A549 (cell line): ENCODE data around the gene ZNF180. TPM values are rescaled to one million over a fixed set of nuclear protein-coding genes. Genes with fewer than 3 reads are reported as not detected.

Experiments used
- ATAC-seq, 2 experiments: fragments of 200-7000 bp in 1 of 2; fragments of >200 bp in 1 of 2; cut with Nextera tagmentation in 1 of 2; cut with Tn5 transposase in 1 of 2; 3 replicates each; pipeline versions ENCODE4 v1.8.0 to v1.9.1; 2018 to 2020; ENCODE audit warnings: mild to moderate bottlenecking in 1 of 2, moderate library complexity in 1 of 2
- CTCF ChIA-PET: fragments of 300-600 bp; sonication (Branson Sonifier 250); formaldehyde crosslinking; extraction: SDS; loops from one replicate; lab custom pipeline; 2021; ENCODE audit warnings: antibody characterized with exemption, inconsistent platforms; lab: Yijun Ruan, JAX
- POLR2A ChIA-PET: fragments of 350-600 bp; formaldehyde crosslinking; extraction: SDS; loops from one replicate; lab custom pipeline; 2021; ENCODE audit warnings: antibody characterized with exemption, inconsistent platforms; lab: Yijun Ruan, JAX
- DNase-seq, 2 experiments: peaks; one replicate each; pipeline versions ENCODE4 v3.0.0 to v3.0.0-alpha.2; 2011 to 2016; ENCODE audit warnings: low read depth in 1 of 2, low spot score in 1 of 2
- FAIRE-seq: peaks from 2 replicates; lab custom pipeline; 2011; peaks lifted over from hg19 to GRCh38; lab: Jason Lieb, UNC
- H3K27ac ChIP-seq, 2 experiments: fragments of >200 bp; sonication (Bioruptor Twin); formaldehyde crosslinking; 3 replicates each; pipeline ENCODE4 v1.5.1; 2016 to 2017
- H3K4me1 ChIP-seq: fragments of >200 bp; sonication (Bioruptor Twin); formaldehyde crosslinking; 3 replicates; pipeline ENCODE4 v1.6.1; 2016
- H3K4me2 ChIP-seq: fragments of >200 bp; sonication (Bioruptor Twin); formaldehyde crosslinking; 3 replicates; pipeline ENCODE4 v1.6.1; 2016
- H3K4me3 ChIP-seq: fragments of >200 bp; sonication (Bioruptor Twin); formaldehyde crosslinking; 3 replicates; pipeline ENCODE4 v1.5.1; 2016
- H3K9me3 ChIP-seq: fragments of >200 bp; sonication (Bioruptor Twin); formaldehyde crosslinking; 3 replicates; pipeline ENCODE4 v1.6.1; 2016
- CHD2 ChIP-seq: fragments of 150-350 bp; IDR thresholded peaks from 2 replicates; pipeline ENCODE4 v1.6.1; 2014; ENCODE audit warnings: low read length; ENCODE audit not compliant: partially characterized antibody
- CTCF ChIP-seq: fragments of >200 bp; sonication (Bioruptor Twin); formaldehyde crosslinking; IDR thresholded peaks from 3 replicates; pipeline ENCODE4 v1.5.1; 2016
- EHMT2 ChIP-seq: fragments of 200-600 bp; sonication (generic); IDR thresholded peaks from 2 replicates; pipeline ENCODE4 v1.6.1; 2016; ENCODE audit warnings: antibody characterized with exemption, low read depth, mild to moderate bottlenecking, moderate library complexity
- FOXS1 ChIP-seq: fragments of 250-450 bp; sonication (Bioruptor Pico); IDR thresholded peaks from 2 replicates; pipeline ENCODE4 v1.5.0; 2020; ENCODE audit warnings: mild to moderate bottlenecking, moderate library complexity
- HDAC2 ChIP-seq: fragments of 200-600 bp; sonication (generic); IDR thresholded peaks from 2 replicates; pipeline ENCODE4 v1.6.1; 2016
- JUN ChIP-seq, 2 experiments: fragments of >200 bp; sonication (Bioruptor Twin); formaldehyde crosslinking; IDR thresholded peaks; 2 replicates in 1 of 2; 3 replicates in 1 of 2; pipeline ENCODE4 v1.6.1; 2016 to 2017
- MYC ChIP-seq: IDR thresholded peaks from 2 replicates; pipeline ENCODE4 v1.6.1; 2012; ENCODE audit warnings: mild to moderate bottlenecking, inconsistent platforms, low read length, improper control_type of control experiment, borderline replicate concordance
- POLR2A ChIP-seq: IDR thresholded peaks from 2 replicates; pipeline ENCODE4 v1.6.1; 2012; ENCODE audit warnings: mild to moderate bottlenecking, low read length
- TFCP2L1 ChIP-seq: fragments of 250-450 bp; sonication (Bioruptor Pico); IDR thresholded peaks from 2 replicates; pipeline ENCODE4 v1.5.0; 2021; ENCODE audit warnings: mild to moderate bottlenecking
- TP53 ChIP-seq: fragments of 250-450 bp; sonication (Bioruptor Pico); IDR thresholded peaks from 2 replicates; pipeline ENCODE4 v1.5.0; 2021; ENCODE audit warnings: mild to moderate bottlenecking, moderate library complexity
- ZFP36 ChIP-seq: fragments of 450-650 bp; IDR thresholded peaks from 2 replicates; pipeline ENCODE4 v1.6.1; 2014; ENCODE audit warnings: borderline replicate concordance; ENCODE audit not compliant: partially characterized antibody
- WGBS: methylation state at CpG from one replicate; pipeline ENCODE4 v1.1.6; 2017; ENCODE audit errors: missing lambda C conversion rate; 5-methylcytosine and 5-hydroxymethylcytosine counted together
- polyA plus RNA-seq, 4 experiments: library from polyadenylated mRNA; depleted of rRNA in 3 of 4; stranded (reverse); fragments of >200 nt; fragmentation: RNase III in 1 of 4; extraction: RNeasy Plus Mini Kit Qiagen cat#74134 plus additional on column Dnase treatment in 1 of 4; gene quantifications; 2 replicates in 3 of 4; 3 replicates in 1 of 4; pipeline ENCODE4 v1.2.3, GENCODE V29; 2011 to 2017
- TF ChIP-seq, protein P1 (sequence below): fragments of 200-600 bp; sonication (generic); IDR thresholded peaks from 2 replicates; pipeline ENCODE4 v1.6.1; 2016; ENCODE audit warnings: antibody characterized with exemption, mild to moderate bottlenecking, moderate library complexity
- TF ChIP-seq, protein P2 (sequence below): IDR thresholded peaks from 2 replicates; pipeline ENCODE4 v1.6.1; 2012
- TF ChIP-seq, protein P3 (sequence below): fragments of 150-350 bp; IDR thresholded peaks from 2 replicates; pipeline ENCODE4 v1.6.1; 2014; ENCODE audit warnings: low read depth, mild to moderate bottlenecking, low read length
- TF ChIP-seq, protein P4 (sequence below): fragments of 250-450 bp; sonication (Bioruptor Pico); IDR thresholded peaks from 2 replicates; pipeline ENCODE4 v1.5.0; 2020; ENCODE audit warnings: low read depth, mild to moderate bottlenecking, moderate library complexity

The ZNF180 gene
- polyA plus RNA-seq, 2 of the 4 experiments (the other 2 are of a cell fraction) = 4.1 to 8.1 TPM

DNA sequence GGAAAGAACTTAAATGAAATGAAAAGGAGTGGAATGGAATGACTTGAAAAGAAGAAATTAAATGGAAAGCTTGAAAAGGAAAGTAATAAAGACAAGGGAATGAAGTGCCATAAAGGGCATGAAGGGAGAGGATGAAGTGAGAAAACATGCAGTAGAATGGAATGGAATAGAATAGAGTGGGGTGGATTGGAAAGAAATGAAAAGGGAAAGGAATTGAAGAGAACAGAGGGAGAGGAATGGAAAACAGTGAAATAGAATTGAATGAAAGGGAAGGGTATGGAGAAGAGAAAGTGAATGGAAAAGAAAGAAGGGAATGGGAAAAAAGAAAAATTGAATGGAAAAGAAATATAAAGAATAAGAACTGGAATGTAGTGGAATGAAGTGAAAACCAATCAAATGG, 9.2 kb upstream of the ZNF180 start:
- TF ChIP-seq TFCP2L1 (CRISPR knock-in tag) = no peak
- no peak for TF ChIP-seq MYC
- TF ChIP-seq, protein P1, sequence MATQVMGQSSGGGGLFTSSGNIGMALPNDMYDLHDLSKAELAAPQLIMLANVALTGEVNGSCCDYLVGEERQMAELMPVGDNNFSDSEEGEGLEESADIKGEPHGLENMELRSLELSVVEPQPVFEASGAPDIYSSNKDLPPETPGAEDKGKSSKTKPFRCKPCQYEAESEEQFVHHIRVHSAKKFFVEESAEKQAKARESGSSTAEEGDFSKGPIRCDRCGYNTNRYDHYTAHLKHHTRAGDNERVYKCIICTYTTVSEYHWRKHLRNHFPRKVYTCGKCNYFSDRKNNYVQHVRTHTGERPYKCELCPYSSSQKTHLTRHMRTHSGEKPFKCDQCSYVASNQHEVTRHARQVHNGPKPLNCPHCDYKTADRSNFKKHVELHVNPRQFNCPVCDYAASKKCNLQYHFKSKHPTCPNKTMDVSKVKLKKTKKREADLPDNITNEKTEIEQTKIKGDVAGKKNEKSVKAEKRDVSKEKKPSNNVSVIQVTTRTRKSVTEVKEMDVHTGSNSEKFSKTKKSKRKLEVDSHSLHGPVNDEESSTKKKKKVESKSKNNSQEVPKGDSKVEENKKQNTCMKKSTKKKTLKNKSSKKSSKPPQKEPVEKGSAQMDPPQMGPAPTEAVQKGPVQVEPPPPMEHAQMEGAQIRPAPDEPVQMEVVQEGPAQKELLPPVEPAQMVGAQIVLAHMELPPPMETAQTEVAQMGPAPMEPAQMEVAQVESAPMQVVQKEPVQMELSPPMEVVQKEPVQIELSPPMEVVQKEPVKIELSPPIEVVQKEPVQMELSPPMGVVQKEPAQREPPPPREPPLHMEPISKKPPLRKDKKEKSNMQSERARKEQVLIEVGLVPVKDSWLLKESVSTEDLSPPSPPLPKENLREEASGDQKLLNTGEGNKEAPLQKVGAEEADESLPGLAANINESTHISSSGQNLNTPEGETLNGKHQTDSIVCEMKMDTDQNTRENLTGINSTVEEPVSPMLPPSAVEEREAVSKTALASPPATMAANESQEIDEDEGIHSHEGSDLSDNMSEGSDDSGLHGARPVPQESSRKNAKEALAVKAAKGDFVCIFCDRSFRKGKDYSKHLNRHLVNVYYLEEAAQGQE = no peak
- TF ChIP-seq POLR2A = no peak
- no peak for TF ChIP-seq CHD2
- no peak for TF ChIP-seq CTCF
- TF ChIP-seq, protein P2, sequence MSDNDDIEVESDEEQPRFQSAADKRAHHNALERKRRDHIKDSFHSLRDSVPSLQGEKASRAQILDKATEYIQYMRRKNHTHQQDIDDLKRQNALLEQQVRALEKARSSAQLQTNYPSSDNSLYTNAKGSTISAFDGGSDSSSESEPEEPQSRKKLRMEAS = no peak
- no peak for TF ChIP-seq FOXS1
- no peak for TF ChIP-seq HDAC2
- no peak for TF ChIP-seq ZFP36
- no peak for TF ChIP-seq JUN (IDR thresholded peaks at IDR 0.05)
- POLR2A ChIA-PET = no interaction called here
- H3K4me1 ChIP-seq = no peaks in the 10 kb centered on the region
- CTCF ChIA-PET = no interaction called here
- ATAC-seq (no peak), DNase-seq (no peak), FAIRE-seq (no peak)
- H3K4me2 ChIP-seq = no peak overlapping the region
- no peak overlapping the region for H3K27ac ChIP-seq
- peaks cover 34% of the 10 kb centered on the region for H3K9me3 ChIP-seq
- no peak overlapping the region for H3K4me3 ChIP-seq

DNA sequence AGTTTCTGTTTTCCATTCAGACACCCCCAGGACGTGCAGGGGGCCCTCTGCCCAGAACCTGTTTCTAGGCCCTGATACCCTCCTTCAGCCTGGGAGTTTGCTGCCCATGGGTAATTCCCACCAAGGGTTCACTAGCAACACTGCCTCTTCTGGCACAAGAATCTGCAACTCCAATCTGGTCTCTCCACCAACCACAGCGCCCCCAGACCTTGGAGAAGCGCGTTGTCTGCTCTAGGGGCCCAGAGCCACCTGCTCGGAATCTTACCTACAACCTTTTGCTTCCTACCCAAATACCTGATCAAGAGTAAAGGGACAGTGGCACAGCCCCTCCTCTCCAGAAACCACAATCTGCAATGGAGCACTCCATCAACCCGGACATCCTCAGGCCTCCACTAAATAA, 763 bp downstream of the ZNF180 start:
- peak overlapping the region; percentile 88 to 90 for H3K27ac ChIP-seq
- peaks cover 71% of the 10 kb centered on the region for H3K9me3 ChIP-seq
- DNase-seq (no peak), ATAC-seq (peak in 1 of 2 experiments; percentile 7; a peak in 2 of 6 replicates), FAIRE-seq (no peak)
- no peak for TF ChIP-seq CHD2
- TF ChIP-seq, protein P3, sequence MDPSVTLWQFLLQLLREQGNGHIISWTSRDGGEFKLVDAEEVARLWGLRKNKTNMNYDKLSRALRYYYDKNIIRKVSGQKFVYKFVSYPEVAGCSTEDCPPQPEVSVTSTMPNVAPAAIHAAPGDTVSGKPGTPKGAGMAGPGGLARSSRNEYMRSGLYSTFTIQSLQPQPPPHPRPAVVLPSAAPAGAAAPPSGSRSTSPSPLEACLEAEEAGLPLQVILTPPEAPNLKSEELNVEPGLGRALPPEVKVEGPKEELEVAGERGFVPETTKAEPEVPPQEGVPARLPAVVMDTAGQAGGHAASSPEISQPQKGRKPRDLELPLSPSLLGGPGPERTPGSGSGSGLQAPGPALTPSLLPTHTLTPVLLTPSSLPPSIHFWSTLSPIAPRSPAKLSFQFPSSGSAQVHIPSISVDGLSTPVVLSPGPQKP = no peak
- TF ChIP-seq, protein P4, sequence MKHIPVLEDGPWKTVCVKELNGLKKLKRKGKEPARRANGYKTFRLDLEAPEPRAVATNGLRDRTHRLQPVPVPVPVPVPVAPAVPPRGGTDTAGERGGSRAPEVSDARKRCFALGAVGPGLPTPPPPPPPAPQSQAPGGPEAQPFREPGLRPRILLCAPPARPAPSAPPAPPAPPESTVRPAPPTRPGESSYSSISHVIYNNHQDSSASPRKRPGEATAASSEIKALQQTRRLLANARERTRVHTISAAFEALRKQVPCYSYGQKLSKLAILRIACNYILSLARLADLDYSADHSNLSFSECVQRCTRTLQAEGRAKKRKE (CRISPR knock-in tag) = no peak
- no peak for TF ChIP-seq EHMT2
- TF ChIP-seq, protein P1 = no peak
- no peak for TF ChIP-seq TP53 (CRISPR knock-in tag)
- H3K4me2 ChIP-seq = peak overlapping the region; percentile 82
- WGBS = 8% methylated on average over 6 of the region's 6 CpGs
- peak overlapping the region; percentile 77 for H3K4me3 ChIP-seq
- H3K4me1 ChIP-seq = peaks cover 5% of the 10 kb centered on the region; the same call in 1 of the 3 replicates
- CTCF ChIA-PET = interaction anchor here (0.6 to 1.4 kb wide), 6 partner anchors 13 to 753 kb away, joined by 3 to 4 read pairs (median 4); no protein-coding TSS in a partner anchor
- POLR2A ChIA-PET = interaction anchor here (0.9 to 1.8 kb wide), 8 partner anchors 9 to 416 kb away, joined by 3 to 7 read pairs (median 4); partner anchors contain the start of genes PVR, ZNF224, ZNF226 and ZNF227
